HEK293 (cell line): ENCODE measurements around the gene CS.

Source experiments
- CTCF ChIP-seq: fragments of 450-650 bp; formaldehyde crosslinking; IDR thresholded peaks from 2 replicates; pipeline ENCODE4 v1.5.1; 2016; ENCODE audit warnings: missing biosample characterization, missing genetic modification characterization
- ZNF311 ChIP-seq: fragments of 450-650 bp; formaldehyde crosslinking; IDR thresholded peaks from 2 replicates; pipeline ENCODE4 v1.5.1; 2017; ENCODE audit warnings: missing biosample characterization, missing genetic modification characterization, borderline replicate concordance

- TF ChIP-seq CTCF (no peak), ZNF311 (tag by site-specific recombination) (no peak)
Measured at GRCh38 chr12:56286044-56286830, 13.9 kb downstream of the CS start.
